PFSK-1 (cell line): ENCODE results near the gene SLC25A48.

Experiments used
- FOXP2 ChIP-seq: optimal IDR thresholded peaks from 2 replicates; pipeline ENCODE3; 2011; ENCODE audit warnings: borderline replicate concordance, control low read depth, inconsistent platforms; ENCODE audit not compliant: insufficient read depth; ENCODE audit errors: extremely low read length, extremely low read depth
- POLR2AphosphoS5 ChIP-seq: IDR thresholded peaks from 2 replicates; pipeline ENCODE4 v1.6.1; 2012; ENCODE audit warnings: low read depth, mild to moderate bottlenecking, control low read depth, low read length, moderate library complexity
- SIN3A ChIP-seq: IDR thresholded peaks from 2 replicates; pipeline ENCODE4 v1.6.1; 2012; ENCODE audit warnings: mild to moderate bottlenecking, low read length, moderate library complexity, borderline replicate concordance; ENCODE audit not compliant: insufficient read depth
- TAF1 ChIP-seq: IDR thresholded peaks from 2 replicates; pipeline ENCODE4 v1.6.1; 2012; ENCODE audit warnings: low read length, control low read depth, borderline replicate concordance; ENCODE audit not compliant: insufficient read depth
- TF ChIP-seq, protein P1 (sequence below), 2 experiments: IDR thresholded peaks; 2 replicates each; pipeline versions ENCODE4 v1.6.1 to v1.8.0; 2011 to 2012; ENCODE audit warnings: low read depth in 2 of 2, low read length in 2 of 2, control low read depth in 1 of 2, inconsistent platforms in 1 of 2, mild to moderate bottlenecking in 1 of 2, moderate library complexity in 1 of 2; ENCODE audit not compliant: insufficient read depth in 1 of 2

Gene SLC25A48

DNA sequence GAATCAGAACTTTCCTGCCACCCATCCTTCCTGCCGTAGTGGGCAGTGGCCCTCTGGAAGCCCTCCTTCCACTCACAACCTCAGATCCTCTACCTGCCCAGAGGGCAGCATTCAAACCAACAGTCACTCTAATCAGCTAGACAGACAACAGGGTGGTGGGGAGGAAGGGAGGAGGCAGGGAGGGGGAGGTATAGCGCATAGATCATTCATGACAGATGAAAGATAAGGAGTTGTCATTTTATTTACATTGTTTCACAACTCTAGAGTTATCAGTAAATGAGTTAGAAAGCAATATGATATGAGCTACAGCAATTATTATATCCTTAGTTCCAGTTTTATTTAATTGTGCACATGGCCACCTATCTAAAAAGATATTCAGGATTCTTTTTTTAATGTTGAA, 60.3 kb downstream of the SLC25A48 start:
- TF ChIP-seq POLR2AphosphoS5 (no peak), FOXP2 (no peak), TAF1 (no peak), SIN3A (no peak)
- TF ChIP-seq, protein P1, sequence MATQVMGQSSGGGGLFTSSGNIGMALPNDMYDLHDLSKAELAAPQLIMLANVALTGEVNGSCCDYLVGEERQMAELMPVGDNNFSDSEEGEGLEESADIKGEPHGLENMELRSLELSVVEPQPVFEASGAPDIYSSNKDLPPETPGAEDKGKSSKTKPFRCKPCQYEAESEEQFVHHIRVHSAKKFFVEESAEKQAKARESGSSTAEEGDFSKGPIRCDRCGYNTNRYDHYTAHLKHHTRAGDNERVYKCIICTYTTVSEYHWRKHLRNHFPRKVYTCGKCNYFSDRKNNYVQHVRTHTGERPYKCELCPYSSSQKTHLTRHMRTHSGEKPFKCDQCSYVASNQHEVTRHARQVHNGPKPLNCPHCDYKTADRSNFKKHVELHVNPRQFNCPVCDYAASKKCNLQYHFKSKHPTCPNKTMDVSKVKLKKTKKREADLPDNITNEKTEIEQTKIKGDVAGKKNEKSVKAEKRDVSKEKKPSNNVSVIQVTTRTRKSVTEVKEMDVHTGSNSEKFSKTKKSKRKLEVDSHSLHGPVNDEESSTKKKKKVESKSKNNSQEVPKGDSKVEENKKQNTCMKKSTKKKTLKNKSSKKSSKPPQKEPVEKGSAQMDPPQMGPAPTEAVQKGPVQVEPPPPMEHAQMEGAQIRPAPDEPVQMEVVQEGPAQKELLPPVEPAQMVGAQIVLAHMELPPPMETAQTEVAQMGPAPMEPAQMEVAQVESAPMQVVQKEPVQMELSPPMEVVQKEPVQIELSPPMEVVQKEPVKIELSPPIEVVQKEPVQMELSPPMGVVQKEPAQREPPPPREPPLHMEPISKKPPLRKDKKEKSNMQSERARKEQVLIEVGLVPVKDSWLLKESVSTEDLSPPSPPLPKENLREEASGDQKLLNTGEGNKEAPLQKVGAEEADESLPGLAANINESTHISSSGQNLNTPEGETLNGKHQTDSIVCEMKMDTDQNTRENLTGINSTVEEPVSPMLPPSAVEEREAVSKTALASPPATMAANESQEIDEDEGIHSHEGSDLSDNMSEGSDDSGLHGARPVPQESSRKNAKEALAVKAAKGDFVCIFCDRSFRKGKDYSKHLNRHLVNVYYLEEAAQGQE (IDR thresholded peaks at IDR 0.05; ENCODE audit: insufficient read depth in 1 of 2, low read depth in 2 of 2, low read length in 2 of 2): no peak

DNA sequence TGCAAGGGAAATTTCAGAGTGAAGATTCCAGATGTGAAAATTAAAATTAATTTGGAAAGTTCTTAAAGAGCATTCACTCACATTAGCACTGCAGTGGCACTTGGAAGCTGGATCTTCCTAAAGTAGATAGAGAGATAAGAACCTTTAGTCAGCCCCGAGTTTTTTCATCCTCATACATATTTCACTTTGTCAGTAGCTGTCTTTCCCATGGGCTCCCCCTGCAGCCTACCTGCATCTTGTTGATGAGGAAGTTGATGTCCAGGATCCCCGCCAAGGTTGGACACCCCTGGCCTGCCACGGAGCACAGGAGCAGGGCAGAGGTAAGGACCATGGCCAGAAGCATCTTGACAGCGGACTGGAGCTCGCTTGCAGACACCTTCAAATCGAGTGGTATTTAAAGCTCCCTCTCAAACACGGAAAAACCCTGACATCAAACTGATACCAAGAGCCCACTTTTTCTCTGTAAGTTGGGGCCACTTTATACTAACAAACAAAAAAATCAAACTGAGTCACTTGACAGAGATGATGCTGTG, 61.1 kb downstream of the SLC25A48 start, which contains the start of gene IL9:
Gene IL9 (minus strand): TSS at position 368 of the 533 bp plus-strand sequence. CDS start 25 bp downstream, at position 343.
- no peak for TF ChIP-seq FOXP2
- TF ChIP-seq, protein P1 (IDR thresholded peaks at IDR 0.05; ENCODE audit: insufficient read depth in 1 of 2, low read depth in 2 of 2, low read length in 2 of 2): peak; percentile 66 to 84; a peak in 3 of 4 replicates

DNA sequence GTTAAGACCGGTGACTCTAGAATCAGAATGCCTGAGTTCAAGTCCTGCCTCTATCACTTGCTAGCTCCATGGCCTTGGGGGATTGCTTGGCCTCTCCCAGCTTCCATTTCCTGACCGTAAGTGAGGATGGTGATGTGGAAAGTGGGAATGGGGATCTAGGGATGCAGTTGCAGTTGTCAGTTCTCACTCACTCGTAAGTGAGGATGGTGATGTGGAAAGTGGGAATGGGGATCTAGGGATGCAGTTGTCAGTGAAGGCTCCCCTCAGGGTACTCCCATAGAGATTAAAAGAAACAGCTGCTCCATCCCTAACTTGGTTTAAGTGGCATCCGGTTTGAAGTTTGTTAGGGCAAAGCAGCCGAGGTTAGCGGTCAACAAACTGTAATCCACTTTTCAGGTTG, 64.2 kb downstream of the SLC25A48 start:
- no peak for TF ChIP-seq POLR2AphosphoS5
- TF ChIP-seq TAF1: no peak
- TF ChIP-seq FOXP2: no peak
- no peak for TF ChIP-seq SIN3A
- TF ChIP-seq, protein P1 (IDR thresholded peaks at IDR 0.05; ENCODE audit: insufficient read depth in 1 of 2, low read depth in 2 of 2, low read length in 2 of 2): no peak

DNA sequence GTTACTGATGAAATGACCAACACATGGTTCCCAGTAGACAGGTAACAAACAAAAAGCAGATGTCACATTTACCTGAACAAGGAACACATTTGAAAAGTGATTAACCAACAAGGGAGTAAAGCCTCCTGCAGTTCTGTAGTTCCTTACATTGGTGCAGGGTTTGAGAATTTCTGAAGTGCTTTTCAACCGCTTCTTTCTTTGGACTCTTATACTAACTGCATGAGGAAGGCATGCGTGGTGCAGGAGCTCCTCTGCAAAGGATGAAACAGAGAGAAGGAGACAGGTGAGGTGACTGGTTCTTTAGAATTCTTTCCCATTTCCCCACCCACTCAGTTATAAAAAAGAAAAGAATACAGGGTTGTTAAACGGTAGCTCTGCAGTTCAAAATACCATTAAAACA, 65.8 kb downstream of the SLC25A48 start:
- TF ChIP-seq SIN3A: no peak
- TF ChIP-seq, protein P1 (IDR thresholded peaks at IDR 0.05; ENCODE audit: insufficient read depth in 1 of 2, low read depth in 2 of 2, low read length in 2 of 2): no peak
- TF ChIP-seq TAF1: no peak
- TF ChIP-seq FOXP2: no peak

DNA sequence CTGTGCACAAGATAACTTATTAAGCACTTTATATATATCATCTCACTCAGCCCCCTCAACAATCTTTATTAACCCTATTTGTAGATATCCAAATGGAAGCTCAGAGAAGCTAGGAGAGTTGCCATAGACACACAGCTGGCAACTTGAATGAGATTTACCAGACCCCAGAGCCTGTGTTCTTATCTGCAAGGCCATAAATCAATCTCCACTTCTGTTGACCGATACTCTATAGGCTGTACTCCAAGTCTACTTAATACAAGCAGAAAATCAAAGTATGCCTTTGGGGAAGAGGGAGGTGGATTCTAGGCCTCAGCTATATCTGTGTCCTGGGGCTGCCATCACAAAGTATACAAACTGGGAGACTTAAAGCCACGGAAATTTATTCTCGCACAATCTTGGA, 67.2 kb downstream of the SLC25A48 start:
- TF ChIP-seq TAF1: no peak
- TF ChIP-seq, protein P1 (IDR thresholded peaks at IDR 0.05; ENCODE audit: insufficient read depth in 1 of 2, low read depth in 2 of 2, low read length in 2 of 2): no peak
- no peak for TF ChIP-seq POLR2AphosphoS5
- no peak for TF ChIP-seq FOXP2
- no peak for TF ChIP-seq SIN3A
